ENCODE results near the gene RHOH. TPM values are rescaled to one million over a fixed set of nuclear protein-coding genes. Genes with fewer than 3 reads are reported as not detected.

The RHOH gene
- total RNA-seq, 1 donor from 2014 or later, result not detected

DNA sequence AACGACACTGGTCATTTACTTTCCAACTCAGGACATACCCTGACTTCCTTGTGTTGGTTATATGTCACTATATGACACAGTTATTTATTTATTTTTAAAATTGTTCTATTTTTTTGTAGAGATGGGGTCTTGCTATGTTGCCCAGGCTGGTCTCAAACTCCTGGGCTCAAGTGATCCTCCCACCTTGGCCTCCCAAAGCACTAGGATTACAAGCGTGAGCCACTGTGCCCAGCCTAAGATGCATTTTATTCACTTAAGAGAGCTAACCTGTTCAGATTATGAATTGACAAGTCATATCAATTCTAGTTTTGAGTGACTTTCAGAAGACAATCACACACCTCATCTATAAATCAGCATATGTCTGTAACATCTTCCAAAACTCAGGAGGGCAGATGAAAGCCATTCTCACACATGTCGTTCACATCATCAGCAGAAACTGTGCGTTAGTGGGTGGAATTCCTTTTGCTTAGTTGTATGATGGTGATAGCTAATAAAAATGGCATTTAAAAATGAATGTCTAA, 9.4 kb upstream of the RHOH start:
- no peak for DNase-seq (ENCODE audit: low read depth, low spot score)

DNA sequence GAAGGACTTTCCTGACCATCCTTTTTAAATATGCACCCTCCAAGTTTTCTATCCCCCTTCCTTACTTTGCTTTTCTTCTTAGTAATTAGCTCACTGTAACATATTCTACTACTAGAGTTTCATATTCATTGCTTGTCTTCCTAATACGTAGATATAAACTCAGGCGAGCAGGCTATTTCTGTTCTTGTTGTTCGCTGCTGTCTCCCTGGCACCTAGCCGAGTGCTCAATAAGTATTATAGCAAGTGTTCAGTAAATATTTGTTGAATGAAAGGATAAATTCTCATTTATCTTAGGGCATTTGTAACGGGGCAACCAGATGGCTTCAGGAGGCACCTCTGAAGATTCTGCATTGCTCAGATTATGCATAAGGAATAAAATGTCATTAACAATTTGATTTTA, 6.8 kb upstream of the RHOH start:
- no peak for DNase-seq (ENCODE audit: low read depth, low spot score)

DNA sequence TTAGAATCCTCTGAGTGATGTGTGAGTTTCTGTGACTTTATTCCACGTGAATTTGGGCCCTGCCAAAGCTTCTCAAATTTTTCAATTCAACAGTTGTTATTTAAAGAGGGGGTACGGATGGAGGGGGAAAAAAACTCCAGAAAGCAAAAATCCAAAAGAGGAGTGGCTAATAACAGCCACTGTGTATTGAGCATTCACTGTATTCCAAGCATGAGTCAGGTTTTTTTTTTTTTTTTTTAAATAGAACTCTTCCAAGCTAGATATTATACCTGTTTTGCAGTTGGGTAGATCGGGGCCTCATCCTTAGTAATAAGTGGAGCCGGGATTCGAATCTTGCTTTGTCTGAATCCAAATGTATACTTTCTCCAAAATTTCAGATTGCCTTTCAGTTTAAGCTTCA, 6.4 kb upstream of the RHOH start:
- no peak for DNase-seq (ENCODE audit: low read depth, low spot score)

DNA sequence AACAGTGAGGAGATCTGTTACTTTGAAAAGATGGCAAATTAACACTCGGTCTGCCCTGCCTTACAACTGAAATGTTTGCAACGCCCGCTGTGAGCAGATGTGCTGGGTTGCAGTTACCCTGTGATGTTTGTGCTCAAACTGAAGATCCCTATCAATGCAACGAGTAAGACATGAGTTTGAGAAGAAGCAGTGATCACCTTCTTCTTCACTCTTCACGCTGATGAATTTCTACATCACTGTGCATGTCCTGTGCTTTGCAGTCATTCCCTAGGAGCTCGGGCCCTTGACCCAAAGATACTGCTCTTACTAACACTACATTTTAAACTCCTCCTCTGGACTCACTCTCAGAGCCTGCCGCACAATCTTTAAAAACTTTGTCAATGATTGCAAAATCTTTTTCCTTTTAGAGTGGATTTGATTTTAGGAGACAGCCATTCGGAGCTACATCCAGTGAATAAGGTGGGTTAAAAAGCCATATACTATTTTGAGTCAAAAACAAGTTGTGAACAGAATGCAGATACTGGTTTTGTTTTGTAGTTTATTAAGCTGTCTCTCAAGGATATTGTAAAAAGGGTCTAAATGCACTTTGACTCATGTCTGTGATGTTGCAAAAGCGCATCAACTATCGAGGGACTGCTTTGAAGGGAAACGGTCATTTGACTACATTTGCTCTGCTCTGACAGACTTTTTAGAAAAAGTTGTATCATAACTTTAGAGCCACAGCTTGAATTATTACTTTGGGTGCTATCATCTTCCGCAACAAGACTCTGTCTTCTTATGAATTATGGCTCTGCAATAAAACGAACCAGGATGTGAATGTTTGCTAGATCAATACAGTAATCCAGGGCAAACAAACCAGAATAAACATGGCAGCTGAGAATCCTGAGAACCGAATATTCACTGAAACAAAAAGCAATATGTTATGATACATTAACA, 5.7 kb upstream of the RHOH start:
- no peak for DNase-seq (ENCODE audit: low read depth, low spot score)

DNA sequence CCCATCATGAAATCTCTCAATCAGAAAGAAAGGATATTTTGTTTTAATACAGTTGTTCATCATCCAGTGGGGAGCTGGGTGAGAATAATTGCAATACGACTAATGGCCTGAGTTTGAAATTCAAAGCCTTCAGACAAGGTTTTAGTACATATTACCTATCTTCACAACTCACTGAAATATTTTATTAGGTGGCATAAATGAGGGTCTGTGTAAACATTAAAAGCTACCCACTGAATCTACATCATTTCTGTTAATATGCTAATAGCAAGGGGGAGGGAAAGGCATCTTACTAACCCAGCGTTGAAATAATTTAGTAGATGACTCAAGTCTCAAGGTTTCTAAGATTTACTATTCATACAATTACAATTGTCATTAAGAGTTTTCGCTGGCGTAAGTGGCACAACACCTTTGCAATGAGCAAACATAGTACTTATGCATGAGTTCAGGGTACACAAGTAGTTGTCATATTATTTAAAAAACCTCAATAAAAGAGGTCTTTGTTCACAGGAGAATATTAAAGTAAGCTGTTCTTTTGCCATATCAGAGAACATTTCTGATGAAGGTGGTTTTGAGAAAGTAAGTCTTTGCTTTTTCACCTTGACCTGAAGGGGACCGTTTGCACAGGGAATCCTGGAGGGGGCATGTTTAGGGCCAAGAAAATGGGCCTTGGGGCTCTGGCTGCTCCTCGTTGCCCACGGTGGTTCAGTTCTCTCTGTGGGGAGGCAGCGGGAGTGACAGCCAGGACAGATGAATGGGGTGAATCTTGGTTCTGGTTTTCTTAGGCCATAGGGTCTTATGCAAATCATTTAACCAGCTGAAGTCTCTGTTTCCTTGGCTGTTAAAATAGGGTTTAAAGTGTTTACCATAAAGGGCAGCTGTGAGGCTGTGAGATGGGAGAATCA, 4.5 kb upstream of the RHOH start:
- DNase-seq (ENCODE audit: low read depth, low spot score), result no peak

DNA sequence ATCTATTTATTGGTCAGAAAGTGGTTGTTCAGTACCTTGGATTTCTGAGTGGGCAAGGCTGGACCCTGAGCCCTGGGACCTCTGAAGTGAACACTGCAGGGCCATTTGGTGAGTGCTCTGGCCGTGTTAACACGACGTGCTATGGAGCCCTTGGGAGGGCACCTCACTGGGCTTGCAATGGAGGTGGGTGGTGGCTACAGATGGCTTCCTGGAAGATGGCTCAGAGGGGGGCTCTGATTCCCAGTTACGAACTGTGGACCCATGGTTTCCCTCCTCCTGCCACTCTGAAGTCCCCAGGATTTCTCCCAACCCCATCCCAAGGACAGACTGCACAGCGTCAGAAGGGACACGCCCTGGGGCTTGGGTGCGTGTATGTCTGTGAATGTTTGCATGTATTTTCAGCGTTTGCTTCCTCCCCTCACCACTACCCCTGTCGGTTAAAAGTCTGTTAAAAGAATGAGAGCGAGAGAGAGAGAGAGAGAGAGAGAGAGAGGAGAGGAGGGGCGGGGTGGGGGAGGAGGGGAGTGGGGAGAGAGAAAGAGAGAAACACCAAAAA, 3.7 kb upstream of the RHOH start:
- no peak for DNase-seq (ENCODE audit: low read depth, low spot score)

DNA sequence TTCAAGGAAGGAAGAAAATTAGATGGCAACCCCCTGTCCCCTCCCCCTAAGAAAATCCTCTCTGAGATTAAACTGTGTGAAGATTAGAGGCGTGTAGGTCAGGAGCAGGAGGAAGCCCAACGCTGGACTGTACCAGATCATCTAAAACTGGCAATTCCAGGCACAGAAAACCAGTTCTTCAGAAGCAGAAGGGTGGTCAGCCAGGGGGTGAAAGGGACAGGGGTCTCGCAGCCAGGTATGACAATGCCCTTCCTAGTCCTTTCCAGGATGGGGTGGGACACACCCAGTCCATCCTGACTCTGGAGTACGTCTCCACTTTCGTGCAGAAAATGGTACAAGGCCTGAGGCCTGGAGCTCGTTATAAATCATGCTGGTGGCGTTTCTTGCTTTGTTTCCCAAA, 3.3 kb upstream of the RHOH start:
- DNase-seq (ENCODE audit: low read depth, low spot score), result no peak

DNA sequence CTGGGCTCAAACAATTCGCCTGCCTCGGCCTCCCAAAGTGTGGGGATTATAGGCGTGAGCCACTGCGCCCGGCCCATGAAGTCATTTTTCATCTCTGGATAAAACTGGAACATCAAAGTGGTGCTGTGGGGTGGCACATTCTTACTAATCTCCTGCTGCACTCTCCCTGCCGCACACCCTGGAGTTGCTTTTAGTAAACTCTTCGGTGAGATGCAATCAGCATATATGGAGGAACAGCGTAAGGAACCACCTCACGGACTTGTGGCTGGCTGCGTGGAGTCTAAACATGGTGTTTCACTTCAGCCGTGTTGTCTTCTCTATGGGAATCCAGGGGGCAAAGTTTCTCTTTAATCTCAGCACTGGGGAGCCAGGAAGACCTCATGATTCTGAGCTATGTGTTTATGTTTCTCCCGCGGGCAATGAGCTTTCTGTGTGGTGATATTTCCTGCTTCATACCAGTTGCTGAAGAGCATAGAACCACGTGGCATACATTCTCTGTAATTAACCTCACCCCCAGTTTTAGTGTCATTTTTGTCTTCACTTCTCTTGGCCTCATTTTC, 2.1 kb upstream of the RHOH start:
- no peak for DNase-seq (ENCODE audit: low read depth, low spot score)

DNA sequence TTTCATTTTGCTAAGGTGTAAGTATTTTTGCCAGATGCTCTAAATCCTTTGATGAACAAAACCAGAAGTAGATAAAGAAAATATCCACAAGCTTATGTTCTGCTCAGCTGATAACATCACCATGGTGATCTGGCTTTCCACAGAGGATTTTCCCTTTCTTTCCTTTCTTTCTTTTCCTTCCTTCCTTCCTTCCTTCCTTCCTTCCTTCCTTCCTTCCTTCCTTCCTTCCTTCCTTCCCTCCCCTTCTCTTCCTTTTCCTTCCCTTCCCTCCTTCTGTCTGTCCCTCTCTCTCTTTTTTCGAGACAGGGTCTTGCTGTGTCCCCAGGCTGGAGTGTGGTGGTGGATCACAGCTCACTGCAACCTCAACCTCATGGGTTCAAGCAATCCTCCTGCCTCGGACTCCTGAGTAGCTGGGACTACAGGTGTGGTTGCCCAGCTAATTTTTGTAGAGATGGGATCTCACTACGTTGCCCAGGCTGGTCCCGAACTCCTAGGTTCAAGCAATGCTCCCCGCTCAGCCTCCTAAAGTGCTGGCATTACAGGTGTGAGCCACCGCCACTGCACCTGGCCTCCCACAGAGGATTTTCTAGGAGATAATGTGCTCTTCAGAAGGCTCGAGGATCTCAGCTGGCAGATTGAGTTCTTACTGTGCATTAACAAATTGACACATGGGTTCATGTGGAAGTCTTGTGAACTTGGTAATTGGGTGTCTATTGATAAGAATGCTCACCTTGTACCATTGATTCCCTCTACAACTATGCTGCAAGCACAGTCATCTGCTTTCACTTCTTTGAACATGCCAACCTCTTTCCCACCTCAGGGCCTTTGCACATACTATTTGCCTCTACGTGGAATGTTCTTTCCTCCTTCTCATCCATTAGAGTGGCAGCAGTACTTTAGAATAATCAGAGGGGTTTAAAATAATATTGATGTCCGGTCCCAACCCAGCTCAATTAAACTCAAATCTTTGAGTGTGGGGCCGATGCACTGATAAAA, 1.4 kb upstream of the RHOH start:
- DNase-seq (ENCODE audit: low read depth, low spot score), result no peak

DNA sequence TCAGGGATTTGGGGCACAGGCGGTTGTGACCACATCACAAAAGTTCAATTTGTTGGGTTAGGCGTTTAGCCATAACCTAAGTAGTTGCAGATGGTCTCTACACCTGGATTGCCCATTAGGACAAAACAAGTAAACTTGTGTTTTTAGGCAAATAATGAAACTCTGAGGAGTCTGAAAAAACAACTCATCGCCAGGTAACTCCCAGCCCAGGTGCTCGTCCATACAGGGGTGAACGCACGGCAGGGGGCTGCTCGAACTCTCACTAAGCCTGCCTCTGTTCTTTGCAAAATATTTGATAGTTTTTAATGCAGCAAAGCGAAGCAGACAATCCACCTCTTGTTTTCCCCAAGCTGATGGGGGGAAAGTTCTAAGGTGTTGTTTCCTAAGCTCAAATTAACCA, 559 bp upstream of the RHOH start:
- DNase-seq (ENCODE audit: low read depth, low spot score), result no peak

DNA sequence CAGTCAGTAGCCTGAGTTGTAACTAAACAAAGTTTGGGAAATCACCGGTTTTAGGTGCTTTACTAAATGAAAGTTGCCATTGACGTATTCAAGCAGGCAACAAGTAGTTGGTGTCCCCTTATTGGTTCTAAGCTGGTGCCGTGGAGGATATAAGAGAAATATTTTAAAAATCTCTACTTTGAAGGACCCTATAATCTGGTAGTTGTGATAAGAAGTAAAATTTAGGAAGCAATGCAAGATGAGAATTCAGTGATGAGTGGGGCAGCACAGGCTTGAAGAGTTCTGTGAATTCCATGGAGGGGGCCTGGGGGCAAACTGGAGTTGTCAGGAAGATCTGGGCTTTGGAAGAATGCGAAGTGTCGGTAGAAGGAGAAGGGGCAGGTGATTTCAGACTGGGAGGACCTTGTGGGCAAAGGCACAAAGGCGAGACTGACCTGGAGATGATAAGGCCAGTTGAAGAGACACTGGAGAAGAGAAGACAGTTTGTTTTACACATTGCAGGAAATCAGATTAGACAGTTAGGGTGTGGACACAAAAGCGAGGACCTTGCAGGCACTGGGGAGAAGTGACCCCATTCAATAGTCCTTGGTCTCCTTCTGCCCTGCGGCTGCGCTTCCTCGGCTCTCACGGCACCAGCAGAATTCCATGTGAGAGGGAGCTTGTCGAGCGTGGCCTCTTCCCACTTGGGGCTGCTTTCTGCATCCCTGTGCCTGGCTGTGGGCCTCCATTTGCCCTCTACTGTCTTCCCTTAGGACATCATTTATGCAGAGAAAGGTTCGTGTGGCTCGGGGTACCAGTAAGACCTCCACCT, 1.3 kb downstream of the RHOH start:
- no peak for DNase-seq (ENCODE audit: low read depth, low spot score)

DNA sequence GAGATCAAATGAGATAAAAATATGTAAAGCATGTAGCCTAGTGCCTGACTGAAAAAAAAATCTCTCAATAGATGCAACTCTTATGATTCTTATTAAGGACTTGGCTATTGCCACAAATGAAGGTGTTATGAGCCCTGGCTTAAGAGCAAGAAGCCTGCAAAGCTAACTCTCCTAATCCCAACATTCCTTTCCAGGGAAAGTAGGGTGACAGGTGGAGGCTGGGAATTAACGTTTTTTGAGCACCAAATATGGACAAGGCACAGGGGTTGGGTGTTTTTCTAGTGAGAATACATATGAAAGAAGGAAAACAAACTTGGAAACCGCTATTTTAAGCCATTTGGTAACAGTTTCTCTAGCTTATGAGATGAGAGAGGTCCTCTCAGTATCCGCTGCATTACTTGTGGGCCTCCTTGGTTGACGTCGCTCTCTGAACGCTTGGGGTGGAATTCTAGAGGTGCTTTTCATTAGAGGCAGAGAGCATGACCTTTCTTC, 2.4 kb downstream of the RHOH start:
- no peak for DNase-seq (ENCODE audit: low read depth, low spot score)

DNA sequence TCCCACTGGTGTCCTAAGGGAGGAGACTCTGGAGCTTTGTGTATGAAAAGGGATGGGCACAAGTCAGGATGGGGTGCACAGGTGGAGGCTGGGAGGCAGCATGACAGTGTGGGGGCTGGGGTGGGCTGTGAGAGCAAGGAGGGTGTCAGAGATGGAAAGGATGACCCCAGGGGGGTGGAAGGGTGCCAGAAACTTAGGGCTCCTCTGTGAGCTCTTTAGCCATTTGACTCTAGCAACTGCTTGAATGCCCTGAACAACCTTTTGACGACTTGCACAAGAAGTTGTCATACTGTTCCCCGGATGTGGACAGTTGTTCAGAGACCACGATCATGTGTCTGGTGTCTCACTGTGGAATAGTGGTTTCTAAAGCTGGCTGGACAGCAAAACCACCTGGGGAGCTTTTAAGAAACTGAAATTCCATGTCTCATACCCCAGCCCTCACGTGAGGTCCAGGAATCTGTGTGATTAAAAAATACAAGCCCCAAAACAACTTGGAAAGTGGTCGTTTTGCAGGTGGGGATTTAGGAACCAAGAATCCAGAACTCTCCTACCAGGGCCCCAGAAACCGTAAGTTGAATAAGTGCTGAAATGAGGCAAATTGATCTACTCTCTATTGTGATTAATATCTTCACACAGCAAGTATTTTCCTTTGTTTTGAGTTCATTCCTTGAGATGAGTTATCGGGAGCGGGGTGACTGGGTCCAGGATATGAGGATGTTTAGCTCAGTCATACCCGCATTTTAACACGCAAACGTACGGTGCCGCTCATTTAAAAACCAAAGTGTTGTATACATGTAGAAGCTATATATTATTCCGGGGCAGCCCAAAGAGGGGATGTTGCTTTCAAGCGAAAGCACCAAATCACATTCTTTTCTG, 3.4 kb downstream of the RHOH start:
- DNase-seq (ENCODE audit: low read depth, low spot score), result no peak

DNA sequence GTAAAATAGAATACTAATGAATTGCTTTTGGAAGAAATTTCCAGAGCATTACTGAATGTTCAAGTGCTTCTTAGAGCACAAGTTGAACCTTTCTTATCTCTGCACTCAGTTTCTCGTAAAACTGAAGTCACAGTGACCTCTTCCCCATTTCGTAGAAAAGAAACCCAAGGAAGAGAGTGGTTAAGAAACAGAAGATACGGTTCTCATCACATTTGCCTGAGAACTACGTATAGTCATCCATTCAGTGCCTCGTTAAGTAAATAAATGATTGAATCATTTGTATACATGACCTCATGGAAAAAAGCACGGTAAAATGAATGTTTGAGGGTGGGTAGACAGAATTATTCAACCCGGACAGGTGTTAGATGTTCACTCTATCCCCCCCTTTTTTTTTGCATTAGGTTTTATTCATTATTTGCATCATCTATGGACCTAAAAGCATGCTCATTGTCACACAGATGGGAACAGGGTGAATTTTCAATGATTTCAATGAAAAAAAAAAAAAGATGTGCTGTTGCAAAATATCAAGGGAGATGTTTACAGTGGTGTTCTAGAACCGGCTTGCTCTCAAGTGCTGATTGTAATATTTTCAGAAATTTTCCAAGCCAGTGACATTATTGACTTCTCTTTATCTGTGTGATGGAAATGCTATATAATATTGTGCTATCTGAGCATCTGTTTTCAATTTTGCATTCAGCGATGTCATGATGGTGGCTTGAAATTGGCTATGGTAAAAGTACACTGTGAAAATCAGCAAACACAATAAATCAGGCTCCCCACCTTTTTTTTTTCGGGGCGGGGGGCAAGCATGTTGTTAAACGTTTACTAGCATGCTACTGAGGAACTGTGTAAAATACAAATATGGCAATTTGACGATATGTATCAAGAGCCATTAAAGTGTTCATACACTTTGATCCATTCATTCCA, 4.3 kb downstream of the RHOH start:
- no peak for DNase-seq (ENCODE audit: low read depth, low spot score)

DNA sequence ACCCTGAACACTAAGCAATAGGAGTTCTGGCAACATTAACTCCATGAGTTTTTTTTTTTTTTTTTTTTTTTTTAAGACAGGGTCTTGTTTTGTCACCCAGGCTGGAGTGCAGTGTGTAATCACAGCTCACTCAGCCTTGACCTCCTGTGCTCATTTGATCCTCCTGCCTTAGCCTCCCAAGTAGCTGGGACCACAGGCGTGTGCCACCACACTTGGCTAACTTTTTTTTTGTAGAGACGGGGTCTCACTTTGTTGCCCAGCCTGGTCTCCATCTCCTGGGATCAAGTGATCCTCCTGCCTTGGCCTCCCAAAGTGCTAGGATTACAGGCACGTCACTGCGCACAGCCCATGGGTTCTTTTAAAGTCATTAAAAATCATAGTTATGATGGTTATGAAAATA, 5.1 kb downstream of the RHOH start:
- DNase-seq (ENCODE audit: low read depth, low spot score), result no peak

DNA sequence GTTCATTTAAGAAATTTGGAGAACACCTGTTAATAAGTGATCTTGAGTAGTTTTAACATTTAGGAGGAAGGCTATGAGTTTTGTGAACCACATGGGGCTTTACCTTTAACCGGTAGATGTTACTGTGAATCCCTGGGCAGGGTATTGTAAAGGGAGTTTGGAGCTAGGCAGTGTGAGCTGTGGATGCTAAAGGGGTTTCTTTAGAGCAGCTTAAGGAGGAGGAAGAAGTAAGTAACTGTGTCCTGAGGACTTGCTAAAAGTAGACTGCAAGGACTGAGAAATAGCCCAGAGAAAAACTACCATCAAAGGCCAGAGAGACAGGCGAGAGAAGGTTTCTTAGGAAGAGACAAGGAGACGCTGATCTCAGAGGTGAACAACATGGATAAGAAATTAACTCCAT, 5.6 kb downstream of the RHOH start:
- no peak for DNase-seq (ENCODE audit: low read depth, low spot score)
